Hepatocyte (in vitro differentiated cells): Measurements from ENCODE around the gene NDRG2.

ENCODE experiments used
- CTCF ChIP-seq: fragments of 200-600 bp; sonication (generic); IDR thresholded peaks from 2 replicates; pipeline ENCODE4 v1.5.1; 2016; ENCODE audit warnings: antibody characterized with exemption, mild to moderate bottlenecking; ENCODE audit not compliant: poor library complexity
- EZH2 ChIP-seq: fragments of 200-600 bp; sonication (generic); IDR thresholded peaks from 2 replicates; pipeline ENCODE4 v1.6.1; 2016; ENCODE audit warnings: antibody characterized with exemption, mild to moderate bottlenecking, borderline replicate concordance
- EZH2phosphoT487 ChIP-seq: fragments of 200-600 bp; sonication (generic); IDR thresholded peaks from one replicate; pipeline ENCODE4 v1.6.1; 2018; ENCODE audit warnings: antibody characterized with exemption, mild to moderate bottlenecking, low read depth, moderate library complexity; ENCODE audit not compliant: unreplicated experiment, severe bottlenecking

- TF ChIP-seq CTCF: no peak
- no peak for TF ChIP-seq EZH2
- TF ChIP-seq EZH2phosphoT487: no peak
Measured at GRCh38 chr14:21011136-21011535, 13.7 kb downstream of the NDRG2 start.
